Epithelial cell of proximal tubule (primary cell): Measurements from ENCODE around the gene ZNF319. TPM values are rescaled to one million over a fixed set of nuclear protein-coding genes. Genes with fewer than 3 reads are reported as not detected.

Experiments
- DNase-seq: peaks from one replicate; pipeline ENCODE4 v3.0.0-alpha.2; 2011; ENCODE audit warnings: low read depth
- H3K4me3 ChIP-seq: 2 replicates; pipeline ENCODE4 v1.5.1; 2011; ENCODE audit warnings: low read depth, mild to moderate bottlenecking, low read length
- total RNA-seq: library from RNA; depleted of rRNA; stranded (reverse); fragments of >200 nt; gene quantifications from 2 replicates; pipeline ENCODE4 v1.2.3, GENCODE V29; 2015
- TF ChIP-seq, protein P1 (sequence below): conservative IDR thresholded peaks from 2 replicates; pipeline ENCODE4 v1.5.1; 2012; ENCODE audit warnings: low read depth, mild to moderate bottlenecking, low read length

Gene ZNF319
- total RNA-seq, 1 donor from 2014 or later, result 9.1 TPM

GRCh38 chr16:58020628-58021521 is 20.4 kb upstream of the ZNF319 start:
- TF ChIP-seq, protein P1, sequence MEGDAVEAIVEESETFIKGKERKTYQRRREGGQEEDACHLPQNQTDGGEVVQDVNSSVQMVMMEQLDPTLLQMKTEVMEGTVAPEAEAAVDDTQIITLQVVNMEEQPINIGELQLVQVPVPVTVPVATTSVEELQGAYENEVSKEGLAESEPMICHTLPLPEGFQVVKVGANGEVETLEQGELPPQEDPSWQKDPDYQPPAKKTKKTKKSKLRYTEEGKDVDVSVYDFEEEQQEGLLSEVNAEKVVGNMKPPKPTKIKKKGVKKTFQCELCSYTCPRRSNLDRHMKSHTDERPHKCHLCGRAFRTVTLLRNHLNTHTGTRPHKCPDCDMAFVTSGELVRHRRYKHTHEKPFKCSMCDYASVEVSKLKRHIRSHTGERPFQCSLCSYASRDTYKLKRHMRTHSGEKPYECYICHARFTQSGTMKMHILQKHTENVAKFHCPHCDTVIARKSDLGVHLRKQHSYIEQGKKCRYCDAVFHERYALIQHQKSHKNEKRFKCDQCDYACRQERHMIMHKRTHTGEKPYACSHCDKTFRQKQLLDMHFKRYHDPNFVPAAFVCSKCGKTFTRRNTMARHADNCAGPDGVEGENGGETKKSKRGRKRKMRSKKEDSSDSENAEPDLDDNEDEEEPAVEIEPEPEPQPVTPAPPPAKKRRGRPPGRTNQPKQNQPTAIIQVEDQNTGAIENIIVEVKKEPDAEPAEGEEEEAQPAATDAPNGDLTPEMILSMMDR, result peak; percentile 83
- DNase-seq, result no peak
- no peak overlapping the region for H3K4me3 ChIP-seq

- TF ChIP-seq, protein P1, result no peak
- no peak overlapping the region for H3K4me3 ChIP-seq
- no peak for DNase-seq
Measured at GRCh38 chr16:58019866-58020538, 19.5 kb upstream of the ZNF319 start.

DNA sequence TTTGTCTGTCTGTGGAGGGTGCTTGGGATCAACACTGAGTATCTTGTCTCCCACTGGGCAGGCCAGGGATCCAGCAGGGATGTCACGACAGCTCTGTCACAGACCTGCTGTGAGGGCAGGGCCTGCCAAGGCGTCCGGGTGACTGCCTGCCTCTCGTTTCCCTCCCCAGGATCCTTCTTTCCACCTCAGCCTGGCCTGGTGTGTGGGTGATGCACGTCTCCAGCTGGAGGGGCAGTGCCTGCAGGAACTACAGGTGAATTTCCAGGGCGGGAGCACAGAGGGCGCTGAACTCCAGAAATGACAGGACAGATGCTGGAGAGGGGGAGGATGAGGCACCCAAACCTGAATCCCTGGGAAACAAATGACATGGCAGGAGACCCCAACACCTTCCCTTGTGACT is 18.3 kb upstream of the ZNF319 start:
- no peak for DNase-seq
- TF ChIP-seq, protein P1, result peak; percentile 5
- no peak overlapping the region for H3K4me3 ChIP-seq

DNA sequence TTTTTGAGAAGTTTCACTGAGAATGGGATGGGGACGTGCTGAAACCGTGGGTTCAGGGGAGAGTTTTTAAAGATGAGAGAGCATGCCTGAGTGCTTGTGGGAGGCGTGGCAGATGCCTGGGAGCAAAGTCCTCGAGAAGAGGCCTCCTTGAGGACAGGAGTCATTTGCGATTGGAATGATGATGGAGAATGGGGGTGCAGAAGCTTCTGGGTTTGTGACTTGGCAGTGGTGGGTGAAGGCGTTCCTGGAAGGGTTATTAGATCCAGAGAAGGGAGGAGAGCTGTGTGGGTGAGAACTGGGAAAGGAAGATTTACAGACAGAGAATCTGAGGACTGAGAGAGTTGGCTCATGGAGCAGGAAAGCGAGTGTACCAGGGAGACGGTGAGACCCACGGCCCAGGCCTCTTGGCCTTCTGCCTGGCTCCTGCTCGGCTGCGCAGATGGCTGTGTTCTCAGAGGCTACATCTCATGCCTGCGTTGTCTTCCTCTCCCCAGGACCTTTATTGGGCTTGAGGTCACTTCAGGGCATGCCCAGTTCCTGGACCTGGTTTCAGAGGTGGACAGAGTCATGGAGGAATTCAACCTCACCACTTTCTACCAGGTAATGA is 16.5 kb upstream of the ZNF319 start:
- TF ChIP-seq, protein P1, result no peak
- H3K4me3 ChIP-seq, result no peak overlapping the region
- no peak for DNase-seq

DNA sequence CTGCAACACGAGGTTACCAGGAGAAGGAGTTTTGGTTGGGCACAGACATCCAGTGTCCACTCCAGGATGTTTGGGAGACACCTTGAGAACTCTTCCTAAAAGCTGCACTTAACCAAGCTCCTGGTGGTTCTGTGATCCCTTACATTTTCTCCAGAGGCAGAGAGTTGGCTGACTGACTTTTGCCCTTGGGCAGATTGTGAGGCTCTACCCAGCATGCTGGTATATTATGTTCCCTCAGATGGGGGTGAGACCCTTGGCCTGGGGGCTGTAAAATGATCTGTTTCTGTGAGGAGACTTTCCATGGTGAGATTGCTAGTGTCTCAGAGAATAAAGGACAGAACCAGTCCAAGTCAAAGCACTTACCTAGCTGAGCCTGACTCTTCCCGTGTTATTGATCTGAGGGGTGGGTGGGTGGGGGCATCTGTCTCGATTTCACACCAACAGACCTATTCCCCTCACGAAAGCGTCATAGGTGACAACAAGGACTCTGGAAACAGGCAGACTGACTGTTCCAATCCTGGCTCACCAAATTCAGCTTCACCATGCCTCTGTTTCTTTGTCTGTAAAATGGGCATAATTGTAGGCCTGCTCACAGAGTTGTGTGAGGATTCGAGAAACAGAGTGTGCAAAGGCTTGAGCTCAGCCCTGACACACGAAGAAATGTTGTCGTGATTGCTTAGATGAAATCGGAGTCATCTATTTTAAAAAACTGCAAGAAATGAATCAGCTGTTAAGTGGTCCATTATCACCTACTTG is 12.9 kb upstream of the ZNF319 start:
- no peak for DNase-seq
- no peak overlapping the region for H3K4me3 ChIP-seq
- TF ChIP-seq, protein P1, result no peak

GRCh38 chr16:58012481-58012880 is 12.0 kb upstream of the ZNF319 start:
- DNase-seq, result no peak
- no peak overlapping the region for H3K4me3 ChIP-seq
- TF ChIP-seq, protein P1, result no peak
